Measurements from ENCODE around the gene COL10A1.

DNA sequence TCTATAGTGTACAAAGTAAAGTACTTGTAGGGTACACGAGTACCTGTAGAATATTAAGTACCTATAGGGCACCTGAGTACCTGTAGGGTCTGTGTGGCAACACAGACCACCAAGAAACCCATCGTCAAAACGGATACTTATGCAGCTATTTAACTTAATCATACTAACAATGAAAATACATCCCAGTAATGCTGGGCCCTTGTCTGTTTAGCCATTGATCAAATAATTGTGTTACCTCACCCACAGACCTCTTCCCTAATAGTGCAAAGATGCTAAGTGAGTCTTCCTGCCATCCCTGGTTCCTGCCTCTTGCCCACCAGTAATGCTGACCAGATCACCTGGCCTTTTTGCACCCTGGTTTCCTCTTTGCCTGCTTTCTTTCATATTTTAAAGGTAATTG, 7.5 kb upstream of the COL10A1 start:
- TF ChIP-seq, protein P1, sequence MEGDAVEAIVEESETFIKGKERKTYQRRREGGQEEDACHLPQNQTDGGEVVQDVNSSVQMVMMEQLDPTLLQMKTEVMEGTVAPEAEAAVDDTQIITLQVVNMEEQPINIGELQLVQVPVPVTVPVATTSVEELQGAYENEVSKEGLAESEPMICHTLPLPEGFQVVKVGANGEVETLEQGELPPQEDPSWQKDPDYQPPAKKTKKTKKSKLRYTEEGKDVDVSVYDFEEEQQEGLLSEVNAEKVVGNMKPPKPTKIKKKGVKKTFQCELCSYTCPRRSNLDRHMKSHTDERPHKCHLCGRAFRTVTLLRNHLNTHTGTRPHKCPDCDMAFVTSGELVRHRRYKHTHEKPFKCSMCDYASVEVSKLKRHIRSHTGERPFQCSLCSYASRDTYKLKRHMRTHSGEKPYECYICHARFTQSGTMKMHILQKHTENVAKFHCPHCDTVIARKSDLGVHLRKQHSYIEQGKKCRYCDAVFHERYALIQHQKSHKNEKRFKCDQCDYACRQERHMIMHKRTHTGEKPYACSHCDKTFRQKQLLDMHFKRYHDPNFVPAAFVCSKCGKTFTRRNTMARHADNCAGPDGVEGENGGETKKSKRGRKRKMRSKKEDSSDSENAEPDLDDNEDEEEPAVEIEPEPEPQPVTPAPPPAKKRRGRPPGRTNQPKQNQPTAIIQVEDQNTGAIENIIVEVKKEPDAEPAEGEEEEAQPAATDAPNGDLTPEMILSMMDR (IDR thresholded peaks at IDR 0.05) = no peak
- TF ChIP-seq POLR2A (IDR thresholded peaks at IDR 0.05) = no peak
